Endothelial cell (in vitro differentiated cells): ENCODE data around the gene SNX1. TPM values are rescaled to one million over a fixed set of nuclear protein-coding genes. Genes with fewer than 3 reads are reported as not detected.

Experiments
- DNase-seq: peaks from one replicate; pipeline ENCODE4 v3.0.0; 2021; ENCODE audit warnings: low spot score
- H3K27ac Mint-ChIP-seq: one replicate; pipeline ENCODE4 v1.8.0; 2021; ENCODE audit warnings: mixed read lengths, inconsistent platforms; ENCODE audit not compliant: unreplicated experiment
- H3K27me3 Mint-ChIP-seq: one replicate; pipeline ENCODE4 v1.8.0; 2021; ENCODE audit warnings: mild to moderate bottlenecking, moderate library complexity, mixed read lengths, inconsistent platforms; ENCODE audit not compliant: unreplicated experiment
- H3K36me3 Mint-ChIP-seq: one replicate; pipeline ENCODE4 v1.8.0; 2021; ENCODE audit warnings: mild to moderate bottlenecking, low read depth, mixed read lengths, inconsistent platforms; ENCODE audit not compliant: unreplicated experiment
- H3K4me1 Mint-ChIP-seq: one replicate; pipeline ENCODE4 v1.8.0; 2021; ENCODE audit warnings: mild to moderate bottlenecking, mixed read lengths, inconsistent platforms; ENCODE audit not compliant: unreplicated experiment
- H3K4me3 Mint-ChIP-seq: one replicate; pipeline ENCODE4 v1.8.0; 2021; ENCODE audit warnings: mild to moderate bottlenecking, mixed read lengths, inconsistent platforms; ENCODE audit not compliant: unreplicated experiment
- H3K9me3 Mint-ChIP-seq: one replicate; pipeline ENCODE4 v1.8.0; 2021; ENCODE audit warnings: mixed read lengths, inconsistent platforms; ENCODE audit not compliant: unreplicated experiment
- CTCF ChIP-seq: fragments of 200-600 bp; sonication (generic); IDR thresholded peaks from one replicate; pipeline ENCODE4 v1.5.0; 2021; ENCODE audit warnings: antibody characterized with exemption; ENCODE audit not compliant: unreplicated experiment
- total RNA-seq: library from RNA; stranded (reverse); fragmentation: NEBNext Ultra II Directional; extraction: Animal tissue kit (Norgen Biotek cat#: 25700); gene quantifications from one replicate; pipeline ENCODE4 v1.2.1, GENCODE V29; 2021; ENCODE audit not compliant: unreplicated experiment

The SNX1 gene
- total RNA-seq, 1 donor from 2014 or later, result 128 TPM

- DNase-seq, result no peak
- Mint-ChIP-seq H3K4me3 (no peak overlapping the region), H3K36me3 (peaks cover 22% of the 10 kb centered on the region), H3K27ac (no peak overlapping the region), H3K9me3 (no peaks in the 10 kb centered on the region), H3K27me3 (no peaks in the 10 kb centered on the region), H3K4me1 (peaks cover 24% of the 10 kb centered on the region)
- no peak for TF ChIP-seq CTCF
Measured at GRCh38 chr15:64144192-64144564, 48.4 kb downstream of the SNX1 start.

GRCh38 chr15:64144565-64145281, 48.9 kb downstream of the SNX1 start:
- no peak overlapping the region for H3K27ac Mint-ChIP-seq
- H3K4me3 Mint-ChIP-seq, result no peak overlapping the region
- H3K36me3 Mint-ChIP-seq, result peaks cover 22% of the 10 kb centered on the region

GRCh38 chr15:64146041-64146440, 50.3 kb downstream of the SNX1 start:
- Mint-ChIP-seq H3K36me3 (peaks cover 19% of the 10 kb centered on the region), H3K4me1 (peaks cover 22% of the 10 kb centered on the region), H3K9me3 (no peaks in the 10 kb centered on the region), H3K27me3 (peaks cover 10% of the 10 kb centered on the region), H3K4me3 (no peak overlapping the region), H3K27ac (no peak overlapping the region)
- DNase-seq, result no peak
- TF ChIP-seq CTCF, result no peak

More at GRCh38 chr15:64144565-64145281, 48.9 kb downstream of the SNX1 start:
- peaks cover 26% of the 10 kb centered on the region for H3K4me1 Mint-ChIP-seq
- no peak for TF ChIP-seq CTCF
- no peak for DNase-seq
- peaks cover 2% of the 10 kb centered on the region for H3K27me3 Mint-ChIP-seq
- no peaks in the 10 kb centered on the region for H3K9me3 Mint-ChIP-seq

GRCh38 chr15:64146520-64146884, 50.7 kb downstream of the SNX1 start:
- Mint-ChIP-seq H3K27me3 (peaks cover 11% of the 10 kb centered on the region), H3K9me3 (no peaks in the 10 kb centered on the region), H3K4me1 (peaks cover 19% of the 10 kb centered on the region), H3K27ac (no peak overlapping the region), H3K36me3 (peaks cover 15% of the 10 kb centered on the region), H3K4me3 (no peak overlapping the region)
- no peak for TF ChIP-seq CTCF
- DNase-seq, result no peak

- Mint-ChIP-seq H3K4me3 (no peak overlapping the region), H3K27ac (no peak overlapping the region), H3K4me1 (peaks cover 13% of the 10 kb centered on the region), H3K27me3 (peaks cover 11% of the 10 kb centered on the region), H3K9me3 (no peaks in the 10 kb centered on the region), H3K36me3 (peaks cover 11% of the 10 kb centered on the region)
- no peak for DNase-seq
- TF ChIP-seq CTCF, result no peak
Measured at GRCh38 chr15:64146885-64147681, 51.3 kb downstream of the SNX1 start.
